Measurements from ENCODE around the gene PPP2R3B.
"Not testable (repeated sequence)": the region's sequence is repeated elsewhere in the genome, so short reads cannot be mapped to it uniquely, and the experiment has no call there.

Gene PPP2R3B

GRCh38 chrX:386768-387575 is at the start of gene PPP2R3B:
PPP2R3B (minus strand) TSS chrX:386907; CDS start chrX:386691, 216 bp downstream.
- DNase-seq = peak; percentile 99

- DNase-seq = no peak
These were observed 48.9 kb upstream of the PPP2R3B start for GRCh38 chrX:435536-436122.

DNA sequence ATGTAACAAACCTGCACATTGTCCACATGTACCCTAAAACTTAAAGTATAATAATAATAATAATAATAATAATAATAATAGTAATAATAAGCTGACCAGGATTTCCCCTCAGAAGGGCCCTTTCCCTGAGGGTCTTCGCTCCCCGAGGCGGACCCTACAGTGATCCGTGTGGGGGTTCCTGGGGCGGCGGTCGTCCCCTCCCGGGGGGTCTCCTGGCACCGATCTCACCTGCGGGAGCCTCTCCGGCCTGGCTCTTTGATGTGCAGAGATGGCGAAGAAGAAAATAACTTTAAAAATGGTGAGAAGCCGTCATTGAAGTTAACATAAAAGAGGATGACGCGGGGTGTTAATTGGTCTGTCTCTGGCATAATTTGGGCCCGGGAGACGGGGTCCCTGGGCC is 48.2 kb upstream of the PPP2R3B start:
- DNase-seq = no peak

DNA sequence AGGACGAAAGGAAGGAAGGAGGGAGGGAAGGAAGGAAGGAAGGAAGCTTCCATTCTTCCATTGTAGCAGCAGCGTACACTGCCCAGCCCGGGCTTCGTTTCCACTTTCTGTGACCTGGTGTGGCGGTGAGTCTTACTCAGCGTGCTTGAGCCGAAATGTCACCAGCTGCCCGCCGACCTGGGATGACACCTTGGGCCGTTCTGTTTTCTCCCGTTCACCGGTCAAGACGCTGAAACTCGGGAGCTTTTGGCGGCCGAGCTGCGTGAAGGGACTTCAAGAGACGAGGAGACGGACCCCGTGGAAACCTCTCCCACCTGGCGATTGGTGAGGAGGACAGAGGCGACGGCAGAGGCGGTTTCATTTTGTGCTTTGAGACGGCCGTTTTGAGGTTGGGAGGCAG is 47.1 kb upstream of the PPP2R3B start:
- DNase-seq = no peak

- not testable (repeated sequence) for DNase-seq
These were observed 46.0 kb upstream of the PPP2R3B start for GRCh38 chrX:432666-433065.

GRCh38 chrX:431492-432111 is 44.9 kb upstream of the PPP2R3B start:
- DNase-seq = no peak

- DNase-seq = no peak
These were observed 44.3 kb upstream of the PPP2R3B start for GRCh38 chrX:431056-431455.

DNA sequence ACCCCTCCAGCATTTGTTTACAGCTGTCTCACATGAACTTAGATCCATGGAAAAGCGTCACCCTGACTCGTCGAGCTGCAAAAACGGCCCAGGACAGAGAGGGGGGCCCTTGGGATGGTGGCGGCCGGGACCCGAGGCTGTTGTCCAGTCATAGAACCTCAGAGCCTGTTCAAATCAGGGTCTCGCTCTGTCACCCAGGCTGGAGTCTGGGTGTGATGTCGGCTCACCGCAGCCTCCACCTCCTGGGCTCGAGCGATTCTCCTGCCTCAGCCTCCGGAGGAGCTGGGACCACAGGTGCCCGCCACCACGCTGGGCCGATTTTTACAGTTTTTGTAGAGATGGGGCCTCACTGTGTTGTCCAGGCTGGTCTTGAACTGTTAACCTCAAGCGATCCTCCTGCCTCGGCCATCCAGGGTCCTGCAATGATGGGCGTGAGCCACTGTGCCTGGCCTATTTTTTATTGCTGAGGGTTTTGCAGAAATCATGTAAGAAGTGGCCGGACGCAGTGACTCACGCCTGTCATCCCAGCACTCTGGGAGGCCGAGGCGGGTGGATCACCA is 42.6 kb upstream of the PPP2R3B start:
- no peak for DNase-seq

DNA sequence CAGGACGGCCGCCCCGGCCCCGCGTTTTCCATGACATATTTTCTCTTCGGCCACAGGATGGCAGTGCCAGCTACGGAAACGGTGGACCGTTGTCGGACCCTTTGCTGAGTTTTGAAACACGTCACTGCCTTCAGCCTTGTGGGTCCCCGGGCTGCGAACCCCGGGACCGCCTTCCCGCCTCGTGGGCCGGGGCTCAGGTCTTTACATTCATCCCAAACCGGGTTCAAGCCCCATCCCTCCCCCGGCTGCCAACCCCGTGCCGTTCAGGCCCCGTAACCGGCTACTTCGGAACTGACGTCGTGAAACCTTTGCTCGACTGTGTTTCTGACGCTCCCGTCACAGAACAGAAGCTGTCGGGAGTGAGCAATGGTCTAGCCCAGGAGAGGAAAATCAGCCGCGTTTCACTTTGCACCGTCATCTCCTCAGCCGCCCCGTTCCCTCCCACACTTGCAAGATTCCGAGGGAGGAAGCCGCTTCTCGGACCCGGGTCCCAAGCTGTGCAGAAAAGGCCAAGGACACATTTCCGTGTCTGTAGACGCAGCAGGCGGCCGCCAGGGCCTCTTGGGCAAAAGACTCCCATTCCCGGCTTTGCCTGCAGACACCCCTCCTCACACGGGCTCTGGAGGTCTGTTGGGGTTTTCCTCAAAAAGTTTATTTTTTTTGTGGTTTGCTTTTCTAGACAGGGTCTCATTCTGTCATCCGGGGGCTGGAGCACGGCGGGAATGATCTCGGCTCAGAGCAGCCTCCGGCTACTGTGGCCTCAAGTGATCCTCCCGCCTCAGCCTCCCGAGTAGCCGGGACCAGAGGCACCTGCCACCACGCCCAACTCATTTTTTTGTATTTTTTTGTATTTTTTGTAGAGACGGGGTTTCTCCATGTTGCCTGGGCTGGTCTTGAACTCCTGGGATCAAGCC is 41.4 kb upstream of the PPP2R3B start:
- peak; percentile 60 for DNase-seq

- no peak for DNase-seq
These were observed 40.2 kb upstream of the PPP2R3B start for GRCh38 chrX:426881-427280.

DNA sequence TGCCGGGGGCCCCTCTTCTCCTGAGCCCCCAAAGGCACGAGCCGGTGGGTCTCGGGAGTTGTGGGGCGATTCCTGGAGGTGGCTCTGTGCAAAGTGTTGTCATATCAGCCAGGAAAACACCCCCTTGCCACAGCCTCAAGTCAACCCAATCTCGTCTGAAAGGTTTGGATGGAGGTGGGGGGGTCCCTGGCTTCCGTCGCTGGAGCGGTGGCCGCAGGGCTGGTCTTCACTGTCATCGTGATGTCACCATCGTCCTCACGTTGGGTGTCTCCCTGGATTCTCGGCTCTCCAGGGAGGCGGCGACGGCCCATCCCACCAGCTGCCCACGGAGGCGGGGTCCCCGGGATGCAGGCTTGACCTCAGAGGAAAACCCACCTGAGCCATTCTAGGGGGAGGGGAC is 38.3 kb upstream of the PPP2R3B start:
- no peak for DNase-seq

- no peak for DNase-seq
These were observed 35.1 kb upstream of the PPP2R3B start for GRCh38 chrX:421646-422391.

DNA sequence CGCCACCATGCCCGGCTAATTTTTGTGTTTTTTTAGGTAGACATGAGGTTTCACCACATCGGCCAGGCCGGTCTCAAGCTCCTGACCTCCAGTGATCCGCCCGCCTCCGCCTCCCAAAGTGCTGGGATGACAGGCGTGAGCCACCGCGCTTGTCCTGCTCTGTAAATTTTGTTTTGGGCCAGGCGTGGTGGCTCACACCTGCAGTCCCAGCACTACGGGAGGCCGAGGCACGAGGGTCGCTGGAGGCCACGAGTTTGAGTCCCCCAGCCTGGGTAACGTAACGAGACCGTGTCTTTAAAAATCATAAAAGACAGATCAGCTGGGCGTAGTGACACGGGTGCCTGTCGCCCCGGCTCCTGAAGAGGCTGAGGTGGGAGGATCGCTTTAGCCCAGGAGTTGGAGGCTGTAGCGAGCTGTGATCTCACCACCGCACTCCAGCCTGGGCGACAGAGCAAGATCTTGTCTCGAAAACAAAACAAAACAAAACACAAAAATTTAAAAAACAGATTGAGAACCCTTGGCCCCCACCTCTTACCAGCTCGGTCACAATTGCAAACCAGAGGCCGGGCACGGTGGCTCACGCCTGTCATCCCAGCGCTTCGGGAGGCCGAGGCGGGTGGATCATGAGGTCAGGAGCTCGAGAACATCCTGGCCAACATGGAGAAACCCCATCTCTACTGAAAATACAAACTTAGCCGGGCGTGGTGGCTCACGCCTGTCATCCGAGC is 34.0 kb upstream of the PPP2R3B start:
- DNase-seq = no peak

GRCh38 chrX:418927-419729 is 32.4 kb upstream of the PPP2R3B start:
- DNase-seq = no peak

- not testable (repeated sequence) for DNase-seq
These were observed 28.8 kb upstream of the PPP2R3B start for GRCh38 chrX:415498-415897.

- DNase-seq = no peak
These were observed 26.9 kb upstream of the PPP2R3B start for GRCh38 chrX:413322-414201.

DNA sequence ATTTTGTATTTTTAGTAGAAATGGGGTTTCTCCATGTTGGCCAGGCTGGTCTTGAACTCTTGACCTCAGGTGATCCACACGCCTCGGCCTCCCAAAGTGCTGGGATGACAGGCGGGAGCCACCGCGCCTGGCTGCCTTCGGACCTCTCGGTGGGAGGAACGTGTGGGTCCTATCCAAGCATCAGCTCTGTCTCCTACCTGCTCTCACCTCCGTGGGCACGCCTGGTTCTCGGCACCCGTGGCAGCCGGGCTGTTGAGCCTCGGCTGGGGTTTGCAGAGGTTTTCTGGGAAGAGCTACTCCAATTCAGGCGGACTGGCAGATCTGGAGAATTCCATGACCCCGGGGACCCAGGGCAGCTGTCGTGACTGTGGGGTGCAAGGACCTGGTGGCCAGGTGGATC is 23.6 kb upstream of the PPP2R3B start:
- no peak for DNase-seq

GRCh38 chrX:405149-405548 is 18.4 kb upstream of the PPP2R3B start:
- no peak for DNase-seq

- DNase-seq = no peak
These were observed 17.9 kb upstream of the PPP2R3B start for GRCh38 chrX:404656-405055.

All from activated CD8-positive, alpha-beta memory T cell treated with anti-CD3 and anti-CD28 coated beads, Interleukin-2, amount 50 U/mL, for 48 hours (primary cell).